NCI-H1436 treated with DMSO at 0.1 percent for 48 hours (cell line): ENCODE measurements around the gene TSC1.

ENCODE experiments used
- DNase-seq: peaks from one replicate; lab custom pipeline; 2025; lab: John Stamatoyannopoulos, UW

TSC1 gene

GRCh38 chr9:132935026-132935425, 9.4 kb downstream of the TSC1 start:
- no peak for DNase-seq

- DNase-seq, result no peak
Measured at GRCh38 chr9:132931178-132931735, 13.2 kb downstream of the TSC1 start.

GRCh38 chr9:132927704-132928103, 16.7 kb downstream of the TSC1 start:
- no peak for DNase-seq

GRCh38 chr9:132923346-132923902, 21.0 kb downstream of the TSC1 start:
- no peak for DNase-seq

- DNase-seq, result no peak
Measured at GRCh38 chr9:132919614-132920268, 24.7 kb downstream of the TSC1 start.

- no peak for DNase-seq
Measured at GRCh38 chr9:132914924-132915323, 29.5 kb downstream of the TSC1 start.

GRCh38 chr9:132912131-132912530, 32.3 kb downstream of the TSC1 start:
- DNase-seq, result no peak

GRCh38 chr9:132910376-132910775, 34.0 kb downstream of the TSC1 start:
- DNase-seq, result no peak

- DNase-seq, result no peak
Measured at GRCh38 chr9:132909311-132909710, 35.1 kb downstream of the TSC1 start.

- no peak for DNase-seq
Measured at GRCh38 chr9:132908635-132909034, 35.8 kb downstream of the TSC1 start.

- no peak for DNase-seq
Measured at GRCh38 chr9:132905726-132906125, 38.7 kb downstream of the TSC1 start.

- DNase-seq, result no peak
Measured at GRCh38 chr9:132903574-132904492, 40.6 kb downstream of the TSC1 start.

- DNase-seq, result no peak
Measured at GRCh38 chr9:132901858-132902831, 42.3 kb downstream of the TSC1 start.

- DNase-seq, result no peak
Measured at GRCh38 chr9:132898051-132898450, 46.4 kb downstream of the TSC1 start.

- no peak for DNase-seq
Measured at GRCh38 chr9:132896906-132897305, 47.5 kb downstream of the TSC1 start.

- DNase-seq, result no peak
Measured at GRCh38 chr9:132896264-132896663, 48.2 kb downstream of the TSC1 start.

GRCh38 chr9:132894862-132895835, 49.3 kb downstream of the TSC1 start:
- no peak for DNase-seq

GRCh38 chr9:132894346-132894745, 50.1 kb downstream of the TSC1 start:
- no peak for DNase-seq

- no peak for DNase-seq
Measured at GRCh38 chr9:132892400-132892799, 52.0 kb downstream of the TSC1 start.

GRCh38 chr9:132888151-132888550, 56.3 kb downstream of the TSC1 start:
- no peak for DNase-seq
